Measurements from ENCODE around the gene SGSM1.
A peak's percentile ranks its signal among the peaks of the same experiment; 100 is the strongest.

Gene SGSM1

DNA sequence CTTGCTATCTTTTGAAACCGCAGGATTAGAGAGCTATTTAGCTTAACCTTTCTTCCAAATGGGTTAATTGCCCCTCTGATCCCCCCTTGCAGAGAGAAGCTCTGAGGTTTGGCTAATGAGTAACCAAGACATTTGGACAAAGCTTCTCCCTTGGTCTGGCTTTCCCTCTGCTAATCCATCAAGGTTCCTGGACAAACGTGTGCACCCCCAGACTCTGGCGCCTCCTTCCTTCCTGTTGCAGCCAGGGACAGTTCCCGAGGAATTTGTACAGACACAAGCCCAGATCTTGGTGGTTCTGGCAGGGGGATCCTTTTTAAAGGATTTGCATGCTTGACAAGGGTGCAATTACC is 148.1 kb downstream of the SGSM1 start:
- peaks cover 29% of the 10 kb centered on the region for H3K27me3 Mint-ChIP-seq
- DNase-seq (ENCODE audit: low spot score in 2 of 2), result no peak
- no peak for ATAC-seq (replicated peaks; ENCODE audit: extremely low read depth, poor library complexity, severe bottlenecking)

GRCh38 chr22:24954856-24955255 is 148.8 kb downstream of the SGSM1 start:
- H3K4me3 Mint-ChIP-seq, result no peak overlapping the region
- no peak overlapping the region for H3K27ac Mint-ChIP-seq (ENCODE audit: low read depth)
- peaks cover 21% of the 10 kb centered on the region for H3K27me3 Mint-ChIP-seq
- no peak for DNase-seq (ENCODE audit: low spot score in 2 of 2)
- no peaks in the 10 kb centered on the region for H3K9me3 Mint-ChIP-seq
- H3K36me3 Mint-ChIP-seq (ENCODE audit: insufficient read depth), result peaks cover 3% of the 10 kb centered on the region
- H3K4me1 Mint-ChIP-seq, result peaks cover 32% of the 10 kb centered on the region
- ATAC-seq (replicated peaks; ENCODE audit: extremely low read depth, poor library complexity, severe bottlenecking), result no peak

More for the DNA sequence above, 148.1 kb downstream of the SGSM1 start:
- Mint-ChIP-seq H3K9me3 (no peaks in the 10 kb centered on the region), H3K27ac (ENCODE audit: low read depth) (no peak overlapping the region), H3K4me1 (peaks cover 32% of the 10 kb centered on the region), H3K4me3 (peak overlapping the region; percentile 68), H3K36me3 (ENCODE audit: insufficient read depth) (peaks cover 3% of the 10 kb centered on the region)

DNA sequence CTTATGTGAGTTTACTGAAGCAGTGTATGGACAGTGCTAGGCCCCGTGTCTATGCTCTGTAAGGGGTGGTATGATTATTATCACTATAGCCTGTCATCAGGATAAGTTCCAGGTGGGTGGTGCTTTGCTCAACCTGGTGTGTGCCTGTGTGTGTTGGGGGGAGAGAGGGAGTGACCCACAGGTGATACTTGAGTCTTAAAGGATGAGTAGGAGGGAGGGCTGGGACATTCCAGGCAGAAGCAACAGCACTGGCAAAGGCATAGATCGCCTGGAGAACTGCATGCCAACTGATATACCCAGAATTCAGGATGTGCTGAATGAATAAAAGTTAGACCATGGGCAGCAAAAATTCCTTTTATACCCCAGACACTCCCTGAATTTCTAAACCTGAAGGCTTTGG is 151.0 kb downstream of the SGSM1 start:
- Mint-ChIP-seq H3K4me3 (no peak overlapping the region), H3K27me3 (peaks cover 4% of the 10 kb centered on the region), H3K36me3 (ENCODE audit: insufficient read depth) (peaks cover 2% of the 10 kb centered on the region), H3K27ac (ENCODE audit: low read depth) (no peak overlapping the region), H3K9me3 (no peaks in the 10 kb centered on the region), H3K4me1 (peaks cover 17% of the 10 kb centered on the region)
- DNase-seq (ENCODE audit: low spot score in 2 of 2) (no peak), ATAC-seq (replicated peaks; ENCODE audit: extremely low read depth, poor library complexity, severe bottlenecking) (no peak)

GRCh38 chr22:24961217-24961844 is 155.3 kb downstream of the SGSM1 start:
- no peak overlapping the region for H3K27ac Mint-ChIP-seq (ENCODE audit: low read depth)
- H3K4me1 Mint-ChIP-seq, result no peaks in the 10 kb centered on the region
- ATAC-seq (replicated peaks; ENCODE audit: extremely low read depth, poor library complexity, severe bottlenecking), result no peak
- no peak for DNase-seq (ENCODE audit: low spot score in 2 of 2)
- H3K36me3 Mint-ChIP-seq (ENCODE audit: insufficient read depth), result no peaks in the 10 kb centered on the region
- no peaks in the 10 kb centered on the region for H3K9me3 Mint-ChIP-seq
- H3K4me3 Mint-ChIP-seq, result no peak overlapping the region
- H3K27me3 Mint-ChIP-seq, result no peaks in the 10 kb centered on the region

DNA sequence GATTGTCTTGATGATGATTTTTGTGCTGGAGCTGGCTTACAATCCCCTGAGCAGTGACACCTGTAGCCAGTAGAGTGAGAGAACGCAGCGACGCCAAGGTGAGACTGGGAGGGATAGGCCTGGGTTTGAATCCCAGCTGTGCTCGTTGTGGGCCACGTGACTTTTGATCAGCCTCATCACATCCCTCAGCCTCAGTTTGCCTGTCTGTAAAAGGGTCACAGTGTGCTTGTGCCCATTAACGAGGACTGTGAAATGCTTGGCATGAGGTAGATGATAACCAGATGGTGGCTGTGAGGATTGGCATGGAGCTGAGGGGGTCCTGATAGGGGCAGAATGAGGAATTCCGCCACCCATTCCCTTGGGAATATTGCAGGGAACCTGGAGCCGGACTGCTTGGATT is 156.1 kb downstream of the SGSM1 start:
- no peaks in the 10 kb centered on the region for H3K36me3 Mint-ChIP-seq (ENCODE audit: insufficient read depth)
- no peak overlapping the region for H3K4me3 Mint-ChIP-seq
- H3K4me1 Mint-ChIP-seq, result no peaks in the 10 kb centered on the region
- H3K27ac Mint-ChIP-seq (ENCODE audit: low read depth), result no peak overlapping the region
- ATAC-seq (replicated peaks; ENCODE audit: extremely low read depth, poor library complexity, severe bottlenecking) (no peak), DNase-seq (ENCODE audit: low spot score in 2 of 2) (no peak)
- no peaks in the 10 kb centered on the region for H3K9me3 Mint-ChIP-seq
- no peaks in the 10 kb centered on the region for H3K27me3 Mint-ChIP-seq

DNA sequence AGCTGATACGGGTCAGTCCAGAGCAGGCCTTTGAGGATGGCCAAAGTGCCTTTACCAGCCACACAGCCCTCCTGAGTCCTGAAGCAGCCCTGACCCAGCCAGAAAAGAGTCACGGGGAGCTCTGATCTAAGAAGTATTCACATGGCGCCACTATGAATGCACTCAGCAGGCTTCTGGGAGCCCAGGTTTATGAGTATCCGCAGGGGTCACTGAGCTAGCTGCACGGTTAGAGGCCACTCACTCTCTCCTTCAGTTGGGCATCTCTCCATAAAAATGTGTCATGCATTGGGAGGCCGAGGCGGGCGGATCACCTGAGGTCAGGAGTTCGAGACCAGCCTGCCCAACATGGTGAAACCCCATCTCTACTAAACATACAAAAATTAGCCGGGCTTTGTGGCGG is 156.8 kb downstream of the SGSM1 start:
- Mint-ChIP-seq H3K9me3 (no peaks in the 10 kb centered on the region), H3K27ac (ENCODE audit: low read depth) (no peak overlapping the region), H3K27me3 (no peaks in the 10 kb centered on the region), H3K4me3 (no peak overlapping the region), H3K36me3 (ENCODE audit: insufficient read depth) (no peaks in the 10 kb centered on the region), H3K4me1 (no peaks in the 10 kb centered on the region)
- DNase-seq (ENCODE audit: low spot score in 2 of 2) (no peak), ATAC-seq (replicated peaks; ENCODE audit: extremely low read depth, poor library complexity, severe bottlenecking) (no peak)

- no peak overlapping the region for H3K27ac Mint-ChIP-seq (ENCODE audit: low read depth)
- H3K4me3 Mint-ChIP-seq, result no peak overlapping the region
- ATAC-seq (replicated peaks; ENCODE audit: extremely low read depth, poor library complexity, severe bottlenecking), result no peak
- H3K27me3 Mint-ChIP-seq, result no peaks in the 10 kb centered on the region
- no peaks in the 10 kb centered on the region for H3K9me3 Mint-ChIP-seq
- no peak for DNase-seq (ENCODE audit: low spot score in 2 of 2)
- H3K4me1 Mint-ChIP-seq, result no peaks in the 10 kb centered on the region
- no peaks in the 10 kb centered on the region for H3K36me3 Mint-ChIP-seq (ENCODE audit: insufficient read depth)
Observed at GRCh38 chr22:24964441-24964840, 158.4 kb downstream of the SGSM1 start.

GRCh38 chr22:24965822-24966626 is 160.0 kb downstream of the SGSM1 start:
- H3K27ac Mint-ChIP-seq (ENCODE audit: low read depth), result no peak overlapping the region
- H3K4me1 Mint-ChIP-seq, result no peaks in the 10 kb centered on the region
- H3K9me3 Mint-ChIP-seq, result no peaks in the 10 kb centered on the region
- no peak for DNase-seq (ENCODE audit: low spot score in 2 of 2)
- no peaks in the 10 kb centered on the region for H3K27me3 Mint-ChIP-seq
- no peak overlapping the region for H3K4me3 Mint-ChIP-seq
- H3K36me3 Mint-ChIP-seq (ENCODE audit: insufficient read depth), result no peaks in the 10 kb centered on the region
- no peak for ATAC-seq (replicated peaks; ENCODE audit: extremely low read depth, poor library complexity, severe bottlenecking)

GRCh38 chr22:24968066-24968561 is 162.1 kb downstream of the SGSM1 start:
- H3K9me3 Mint-ChIP-seq, result no peaks in the 10 kb centered on the region
- H3K36me3 Mint-ChIP-seq (ENCODE audit: insufficient read depth), result no peaks in the 10 kb centered on the region
- ATAC-seq (replicated peaks; ENCODE audit: extremely low read depth, poor library complexity, severe bottlenecking), result no peak
- H3K4me1 Mint-ChIP-seq, result no peaks in the 10 kb centered on the region
- DNase-seq (ENCODE audit: low spot score in 2 of 2), result no peak
- H3K27me3 Mint-ChIP-seq, result no peaks in the 10 kb centered on the region
- H3K27ac Mint-ChIP-seq (ENCODE audit: low read depth), result no peak overlapping the region
- no peak overlapping the region for H3K4me3 Mint-ChIP-seq

- Mint-ChIP-seq H3K9me3 (no peaks in the 10 kb centered on the region), H3K27ac (ENCODE audit: low read depth) (no peak overlapping the region), H3K36me3 (ENCODE audit: insufficient read depth) (no peaks in the 10 kb centered on the region), H3K4me3 (no peak overlapping the region), H3K4me1 (no peaks in the 10 kb centered on the region), H3K27me3 (no peaks in the 10 kb centered on the region)
- DNase-seq (ENCODE audit: low spot score in 2 of 2) (no peak), ATAC-seq (replicated peaks; ENCODE audit: extremely low read depth, poor library complexity, severe bottlenecking) (no peak)
Observed at GRCh38 chr22:24969560-24970301, 163.7 kb downstream of the SGSM1 start.

DNA sequence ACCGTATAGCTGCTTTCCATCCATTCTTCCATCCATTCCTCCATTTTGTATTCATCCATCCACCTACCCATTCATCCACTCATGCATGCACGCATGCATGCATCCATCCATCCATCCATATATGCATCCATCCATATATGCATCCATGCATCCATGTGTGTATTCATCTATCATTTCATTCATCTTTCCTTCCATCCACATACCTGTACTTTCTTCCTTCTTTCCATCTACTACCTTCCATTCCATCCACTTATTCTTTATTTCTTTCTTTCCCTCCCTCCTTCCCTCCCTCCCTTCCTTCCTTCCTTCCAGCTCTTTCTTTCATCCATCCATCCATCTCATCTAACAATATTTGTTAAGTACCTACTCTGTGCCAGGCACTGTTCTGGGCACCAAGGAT is 166.4 kb downstream of the SGSM1 start:
- Mint-ChIP-seq H3K36me3 (ENCODE audit: insufficient read depth) (no peaks in the 10 kb centered on the region), H3K4me1 (no peaks in the 10 kb centered on the region), H3K27ac (ENCODE audit: low read depth) (no peak overlapping the region), H3K27me3 (no peaks in the 10 kb centered on the region), H3K9me3 (no peaks in the 10 kb centered on the region), H3K4me3 (no peak overlapping the region)
- no peak for ATAC-seq (replicated peaks; ENCODE audit: extremely low read depth, poor library complexity, severe bottlenecking)
- DNase-seq (ENCODE audit: low spot score in 2 of 2), result no peak

- Mint-ChIP-seq H3K36me3 (ENCODE audit: insufficient read depth) (no peaks in the 10 kb centered on the region), H3K27ac (ENCODE audit: low read depth) (no peak overlapping the region), H3K4me3 (no peak overlapping the region), H3K9me3 (no peaks in the 10 kb centered on the region), H3K27me3 (no peaks in the 10 kb centered on the region), H3K4me1 (no peaks in the 10 kb centered on the region)
- no peak for ATAC-seq (replicated peaks; ENCODE audit: extremely low read depth, poor library complexity, severe bottlenecking)
- DNase-seq (ENCODE audit: low spot score in 2 of 2), result no peak
Observed at GRCh38 chr22:24973872-24974271, 167.9 kb downstream of the SGSM1 start.
